HG02938 (cell line): ENCODE results near the gene FILIP1L.

ENCODE experiments used
- ATAC-seq: cut with Tn5 transposase; IDR thresholded peaks from one replicate; pipeline ENCODE4 v1.9.1; 2021; ENCODE audit warnings: mild to moderate bottlenecking, moderate library complexity; ENCODE audit not compliant: unreplicated experiment

FILIP1L gene

DNA sequence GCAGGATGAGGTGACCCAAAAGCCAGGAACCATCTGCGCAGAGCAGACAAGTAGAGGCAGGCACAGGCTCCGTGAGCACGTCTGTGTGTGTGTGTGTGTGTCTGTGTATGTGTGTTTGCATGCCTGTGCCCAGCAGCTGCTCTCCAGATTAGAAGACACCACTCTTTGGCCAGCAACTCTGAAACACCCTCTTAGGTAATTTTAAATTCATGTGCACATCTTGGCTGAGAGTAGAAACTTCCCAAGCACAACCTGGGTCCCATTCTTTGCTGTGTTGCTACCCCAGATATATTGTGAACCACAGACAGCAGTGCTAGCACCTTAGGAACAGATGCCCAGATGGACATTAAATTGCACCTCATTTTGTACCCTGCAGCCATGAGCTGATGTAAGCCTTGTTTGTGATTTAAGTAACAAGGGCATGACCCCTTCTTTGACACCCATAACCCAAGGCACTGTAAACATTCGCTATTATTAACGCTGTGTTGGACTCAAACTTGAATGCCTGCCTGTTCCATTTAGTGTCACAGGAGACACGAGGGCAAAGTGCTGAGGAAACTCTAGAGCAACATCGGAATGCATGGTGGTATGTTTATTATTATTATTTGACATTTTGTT, at the start of gene FILIP1L:
Gene FILIP1L (minus strand): TSS at position 89 of the 618 bp plus-strand sequence.
- no peak for ATAC-seq

- no peak for ATAC-seq
Measured at GRCh38 chr3:100163787-100164186, 49.5 kb upstream of the FILIP1L start.

DNA sequence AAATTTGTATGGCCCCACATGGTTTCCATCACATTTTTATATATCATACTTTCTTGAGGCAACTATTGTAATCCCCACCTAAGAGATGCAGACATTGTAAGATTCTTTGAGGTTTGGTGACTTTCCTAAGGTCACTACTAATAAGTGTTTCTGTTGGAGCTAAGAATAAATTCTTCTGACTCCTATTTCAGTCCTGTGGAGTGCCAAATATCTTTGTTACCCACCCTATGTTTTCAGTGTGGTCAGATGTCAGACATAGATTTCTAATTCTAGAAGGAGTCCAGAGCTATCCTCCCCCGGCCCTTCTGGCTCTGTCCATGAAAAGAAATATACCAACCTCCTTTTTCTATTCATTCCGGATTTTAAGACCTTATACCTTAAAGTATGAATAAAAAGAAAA, 46.2 kb upstream of the FILIP1L start:
- ATAC-seq: no peak

GRCh38 chr3:100159331-100160153, 45.2 kb upstream of the FILIP1L start:
- ATAC-seq: no peak

- no peak for ATAC-seq
Measured at GRCh38 chr3:100158918-100159330, 44.6 kb upstream of the FILIP1L start.

GRCh38 chr3:100157685-100158084, 43.4 kb upstream of the FILIP1L start:
- ATAC-seq: no peak

DNA sequence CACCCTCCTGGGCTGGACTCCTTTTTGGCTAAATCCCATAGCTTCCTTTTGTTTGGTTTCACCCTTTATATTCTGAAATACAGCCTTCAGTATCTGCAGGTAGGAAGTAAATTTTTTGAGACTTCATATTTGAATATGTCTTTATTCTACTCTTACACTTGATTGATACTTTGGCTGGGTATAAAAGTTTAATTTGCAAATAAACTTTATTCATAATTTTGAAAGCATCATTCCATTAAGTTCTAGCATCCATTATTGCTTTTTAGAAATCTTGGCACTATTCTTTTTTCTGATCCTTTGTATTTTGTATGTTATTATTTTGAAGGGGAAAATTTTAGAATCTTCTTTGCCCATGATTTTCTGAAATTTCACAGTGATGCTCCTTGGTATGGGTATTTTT, 41.3 kb upstream of the FILIP1L start:
- ATAC-seq: no peak

DNA sequence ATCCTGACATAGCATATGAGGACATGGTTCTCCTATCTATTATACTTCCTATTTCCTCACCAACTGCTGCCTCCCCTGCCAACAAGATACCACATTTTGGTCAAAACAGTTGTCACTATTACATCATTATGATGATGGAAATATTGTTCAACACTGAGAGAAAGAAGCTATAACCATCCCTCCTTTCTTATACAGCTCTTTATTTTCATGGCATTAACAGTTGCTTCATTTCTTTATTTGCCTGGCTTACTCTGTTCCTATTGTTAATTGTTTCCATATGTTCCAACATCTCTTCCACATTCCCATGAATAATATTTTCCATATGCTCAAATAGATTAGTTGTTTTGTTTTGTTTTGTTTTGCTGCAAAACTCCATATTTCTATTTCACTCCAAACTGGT, 40.8 kb upstream of the FILIP1L start:
- no peak for ATAC-seq

- no peak for ATAC-seq
Measured at GRCh38 chr3:100154171-100154570, 39.9 kb upstream of the FILIP1L start.

DNA sequence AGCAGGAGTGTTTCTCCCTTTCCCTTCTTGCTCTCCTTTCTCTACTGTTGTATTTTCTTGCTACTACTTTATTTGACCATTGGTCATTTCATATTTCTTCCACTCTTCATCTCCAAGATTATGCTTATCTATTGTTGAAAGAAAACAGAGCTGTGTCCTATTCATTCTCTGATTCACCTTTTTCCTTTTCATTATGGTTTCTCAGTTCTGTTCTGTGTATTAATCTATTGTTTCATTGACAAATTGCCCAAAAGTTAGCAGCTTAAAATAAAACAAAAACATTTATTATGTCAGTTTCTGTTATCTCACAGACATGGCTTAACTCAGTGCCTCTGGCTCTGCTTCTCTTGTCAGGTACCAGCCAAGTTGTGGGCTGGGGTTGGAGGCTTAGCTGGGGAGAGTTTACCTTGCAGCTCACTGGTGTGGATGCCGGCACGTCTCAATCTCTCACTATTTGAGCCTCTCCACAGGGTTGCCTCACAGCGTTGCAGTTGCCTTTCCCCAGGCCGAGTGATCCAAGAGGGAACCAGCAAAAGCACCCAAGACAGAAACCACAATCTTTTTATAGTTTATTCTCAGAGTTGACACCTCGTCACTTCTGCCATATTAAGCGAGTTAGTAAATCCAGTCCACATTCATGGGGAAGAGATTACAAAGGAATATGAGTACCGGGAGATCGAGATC, 36.9 kb upstream of the FILIP1L start:
- ATAC-seq: no peak

DNA sequence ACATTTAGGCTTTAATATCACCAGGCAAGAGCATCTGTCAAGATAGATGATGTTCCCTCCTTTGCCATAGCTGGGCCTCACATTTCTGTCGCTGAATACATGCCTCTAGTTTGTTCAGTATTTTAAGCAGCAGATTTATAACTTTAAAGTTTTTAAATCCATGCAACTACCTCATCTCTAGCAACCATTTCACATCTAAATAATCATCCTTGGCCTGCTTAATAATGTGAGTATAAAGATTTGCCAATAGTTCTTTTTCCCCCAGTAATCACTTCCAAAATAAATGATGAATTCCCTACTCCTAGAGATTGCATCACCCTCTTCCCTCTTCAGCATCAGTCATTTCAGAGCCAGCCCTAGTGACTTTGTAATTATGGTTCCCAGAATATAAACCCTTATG, 36.2 kb upstream of the FILIP1L start:
- no peak for ATAC-seq

DNA sequence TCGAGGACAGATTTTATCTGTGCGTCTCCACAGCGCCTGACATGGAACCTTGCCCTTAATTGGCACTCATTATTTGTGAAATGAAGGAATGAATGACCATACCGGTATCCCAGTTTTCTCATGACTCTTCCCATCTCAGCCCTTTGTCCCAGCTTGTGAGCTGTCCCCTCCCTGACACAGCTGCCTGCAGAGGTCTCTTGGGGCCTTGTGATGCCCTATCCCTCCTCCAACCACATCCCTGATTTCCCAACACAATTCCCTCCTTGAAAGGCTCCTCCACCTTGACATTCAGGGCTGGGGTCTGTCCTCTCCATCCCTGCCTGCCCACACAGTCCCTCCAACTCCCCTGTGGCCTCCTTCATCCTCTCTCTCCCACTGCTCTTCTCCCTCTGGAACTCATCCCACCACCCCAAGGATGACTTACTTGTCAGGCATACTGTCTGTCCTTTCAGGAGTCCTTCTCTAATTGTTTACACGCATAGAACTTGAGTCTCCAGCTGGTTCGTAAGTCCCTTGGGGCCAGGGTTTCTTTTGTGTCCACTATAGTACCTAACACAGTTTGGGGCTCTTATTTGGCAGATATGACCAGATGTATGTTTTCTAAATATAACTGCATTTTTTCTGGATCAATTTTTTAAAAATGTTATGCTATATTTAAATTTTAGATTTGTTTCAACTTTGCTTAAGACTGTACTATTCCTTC, 35.6 kb upstream of the FILIP1L start:
- no peak for ATAC-seq

GRCh38 chr3:100149130-100149529, 34.8 kb upstream of the FILIP1L start:
- ATAC-seq: no peak

- ATAC-seq: peak; percentile 94
Measured at GRCh38 chr3:100144255-100144866, 30.1 kb upstream of the FILIP1L start.

DNA sequence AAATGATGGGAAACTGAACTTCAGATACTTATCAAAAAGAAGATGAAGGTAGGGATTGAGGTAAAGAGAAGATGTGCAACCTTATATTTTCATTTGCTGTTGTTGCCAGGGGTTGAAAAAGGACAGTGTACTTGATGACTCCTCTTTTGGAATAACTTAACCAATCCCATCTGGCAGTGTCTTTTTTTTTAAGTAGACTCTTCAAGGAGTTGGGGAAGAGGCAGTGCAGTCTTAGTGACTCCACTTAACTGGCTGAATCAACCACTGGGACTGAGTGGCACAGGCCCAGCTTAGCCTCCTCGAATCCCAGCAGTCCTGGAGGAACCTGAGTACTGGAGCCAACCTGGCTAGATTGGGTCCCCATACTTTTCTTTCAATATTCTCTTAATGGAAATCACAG, 27.3 kb upstream of the FILIP1L start:
- no peak for ATAC-seq

GRCh38 chr3:100140976-100141375, 26.7 kb upstream of the FILIP1L start:
- no peak for ATAC-seq

- ATAC-seq: no peak
Measured at GRCh38 chr3:100136921-100137320, 22.6 kb upstream of the FILIP1L start.

GRCh38 chr3:100131241-100131640, 16.9 kb upstream of the FILIP1L start:
- no peak for ATAC-seq

- ATAC-seq: no peak
Measured at GRCh38 chr3:100129941-100130340, 15.6 kb upstream of the FILIP1L start.

- ATAC-seq: no peak
Measured at GRCh38 chr3:100128565-100128964, 14.3 kb upstream of the FILIP1L start.

DNA sequence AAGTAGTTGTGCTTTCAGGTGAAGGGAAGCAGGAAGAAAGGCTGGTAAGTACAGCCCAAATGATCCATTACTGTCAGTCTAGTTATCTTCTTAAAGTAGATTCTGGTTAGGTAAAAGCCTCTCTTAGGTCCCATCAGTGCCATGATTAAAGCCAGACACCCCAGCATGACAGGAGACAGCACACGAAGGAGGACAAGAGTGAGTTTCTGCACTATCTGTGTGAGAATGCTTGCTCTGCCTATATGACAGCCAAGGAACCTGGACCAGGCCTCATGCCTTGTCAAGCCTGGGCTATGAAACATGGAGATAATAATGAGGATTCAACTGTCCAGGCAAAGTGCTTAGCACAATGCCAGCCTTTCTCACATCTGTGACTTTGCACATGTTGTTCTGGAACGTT, 13.5 kb upstream of the FILIP1L start:
- no peak for ATAC-seq
